ENCODE data around the gene ZNF687.

- no peak for TF ChIP-seq CTCF (conservative IDR thresholded peaks at IDR 0.05 in 1 of 2, IDR thresholded peaks at IDR 0.05 in 1 of 2; ENCODE audit: low read depth in 1 of 2, low read length in 2 of 2)
- no peak for TF ChIP-seq EZH2 (IDR thresholded peaks at IDR 0.05; ENCODE audit: low read length, missing control alignments)
These were observed 1.0 kb downstream of the ZNF687 start for GRCh38 chr1:151282883-151283725.

All from fibroblast of lung (primary cell).